ENCODE measurements around the gene NVL. TPM values are rescaled to one million over a fixed set of nuclear protein-coding genes. Genes with fewer than 3 reads are reported as not detected.

NVL gene
- total and polyA plus RNA-seq, 10 of the 15 experiments (the other 5 are each of a cell fraction or from before 2014, with no cell fraction given) = 20.3 to 49.6 (median 35.2) TPM

DNA sequence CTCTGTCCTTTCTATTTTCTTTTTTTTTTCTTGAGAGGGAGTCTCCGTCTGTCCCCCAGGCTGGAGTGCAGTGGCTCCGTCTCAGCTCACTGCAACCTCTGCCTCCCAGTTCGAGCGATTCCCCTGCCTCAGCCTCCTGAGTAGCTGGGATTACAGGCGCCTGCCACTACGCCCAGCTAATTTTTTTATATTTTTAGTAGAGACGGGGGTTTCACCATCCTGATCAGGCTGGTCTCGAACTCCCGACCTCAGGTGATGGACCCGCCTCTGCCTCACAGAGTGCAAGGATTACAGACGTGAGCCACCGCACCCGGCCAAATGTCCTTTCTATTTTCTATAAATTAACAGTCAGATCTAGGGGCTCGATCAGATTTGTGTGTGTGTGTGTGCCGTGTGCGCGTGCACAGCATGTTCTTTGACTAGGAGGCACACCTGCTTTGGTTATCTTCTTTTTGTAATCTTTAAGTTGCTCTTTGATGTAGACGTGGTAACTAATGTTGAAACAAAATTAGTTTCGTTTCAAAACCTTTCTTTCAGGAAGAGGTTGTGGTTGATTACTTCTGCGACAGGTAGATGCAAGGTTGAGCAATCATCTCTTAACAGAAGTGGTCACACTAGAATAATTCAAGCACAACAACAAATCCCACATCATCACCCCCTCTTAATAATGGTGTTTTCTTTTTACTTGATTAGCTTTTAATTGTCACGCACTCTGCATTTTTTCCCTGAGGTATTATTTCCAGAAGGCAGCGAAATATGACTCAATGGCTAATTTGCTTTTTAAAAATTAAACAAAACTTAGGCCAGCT, 147.7 kb downstream of the NVL start (continued):
- TF ChIP-seq CEBPB (IDR thresholded peaks at IDR 0.05; ENCODE audit: borderline replicate concordance in 1 of 2, low read depth in 2 of 2, low read length in 2 of 2) (peak; percentile 95 to 98; a peak in 3 of 4 replicates), CREB1 (IDR thresholded peaks at IDR 0.05; ENCODE audit: low read depth) (peak; percentile 60; the same call in 1 of the 2 replicates), ZNF622 (IDR thresholded peaks at IDR 0.05) (no peak), FOXK2 (IDR thresholded peaks at IDR 0.05) (no peak), ZBED1 (IDR thresholded peaks at IDR 0.05; ENCODE audit: borderline replicate concordance) (no peak), SREBF1 (IDR thresholded peaks at IDR 0.05; ENCODE audit: low read length) (peak; percentile 29; the same call in 1 of the 2 replicates), STAT1 (conservative IDR thresholded peaks at IDR 0.05) (no peak), ZZZ3 (IDR thresholded peaks at IDR 0.05; ENCODE audit: control insufficient read depth, insufficient read length, low read depth) (no peak), POLR2AphosphoS2 (IDR thresholded peaks at IDR 0.05; ENCODE audit: low read depth, low read length) (no peak)
- TF ChIP-seq, protein P1, sequence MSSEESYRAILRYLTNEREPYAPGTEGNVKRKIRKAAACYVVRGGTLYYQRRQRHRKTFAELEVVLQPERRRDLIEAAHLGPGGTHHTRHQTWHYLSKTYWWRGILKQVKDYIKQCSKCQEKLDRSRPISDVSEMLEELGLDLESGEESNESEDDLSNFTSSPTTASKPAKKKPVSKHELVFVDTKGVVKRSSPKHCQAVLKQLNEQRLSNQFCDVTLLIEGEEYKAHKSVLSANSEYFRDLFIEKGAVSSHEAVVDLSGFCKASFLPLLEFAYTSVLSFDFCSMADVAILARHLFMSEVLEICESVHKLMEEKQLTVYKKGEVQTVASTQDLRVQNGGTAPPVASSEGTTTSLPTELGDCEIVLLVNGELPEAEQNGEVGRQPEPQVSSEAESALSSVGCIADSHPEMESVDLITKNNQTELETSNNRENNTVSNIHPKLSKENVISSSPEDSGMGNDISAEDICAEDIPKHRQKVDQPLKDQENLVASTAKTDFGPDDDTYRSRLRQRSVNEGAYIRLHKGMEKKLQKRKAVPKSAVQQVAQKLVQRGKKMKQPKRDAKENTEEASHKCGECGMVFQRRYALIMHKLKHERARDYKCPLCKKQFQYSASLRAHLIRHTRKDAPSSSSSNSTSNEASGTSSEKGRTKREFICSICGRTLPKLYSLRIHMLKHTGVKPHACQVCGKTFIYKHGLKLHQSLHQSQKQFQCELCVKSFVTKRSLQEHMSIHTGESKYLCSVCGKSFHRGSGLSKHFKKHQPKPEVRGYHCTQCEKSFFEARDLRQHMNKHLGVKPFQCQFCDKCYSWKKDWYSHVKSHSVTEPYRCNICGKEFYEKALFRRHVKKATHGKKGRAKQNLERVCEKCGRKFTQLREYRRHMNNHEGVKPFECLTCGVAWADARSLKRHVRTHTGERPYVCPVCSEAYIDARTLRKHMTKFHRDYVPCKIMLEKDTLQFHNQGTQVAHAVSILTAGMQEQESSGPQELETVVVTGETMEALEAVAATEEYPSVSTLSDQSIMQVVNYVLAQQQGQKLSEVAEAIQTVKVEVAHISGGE (CRISPR knock-in tag; IDR thresholded peaks at IDR 0.05) = no peak
- TF ChIP-seq, protein P2, sequence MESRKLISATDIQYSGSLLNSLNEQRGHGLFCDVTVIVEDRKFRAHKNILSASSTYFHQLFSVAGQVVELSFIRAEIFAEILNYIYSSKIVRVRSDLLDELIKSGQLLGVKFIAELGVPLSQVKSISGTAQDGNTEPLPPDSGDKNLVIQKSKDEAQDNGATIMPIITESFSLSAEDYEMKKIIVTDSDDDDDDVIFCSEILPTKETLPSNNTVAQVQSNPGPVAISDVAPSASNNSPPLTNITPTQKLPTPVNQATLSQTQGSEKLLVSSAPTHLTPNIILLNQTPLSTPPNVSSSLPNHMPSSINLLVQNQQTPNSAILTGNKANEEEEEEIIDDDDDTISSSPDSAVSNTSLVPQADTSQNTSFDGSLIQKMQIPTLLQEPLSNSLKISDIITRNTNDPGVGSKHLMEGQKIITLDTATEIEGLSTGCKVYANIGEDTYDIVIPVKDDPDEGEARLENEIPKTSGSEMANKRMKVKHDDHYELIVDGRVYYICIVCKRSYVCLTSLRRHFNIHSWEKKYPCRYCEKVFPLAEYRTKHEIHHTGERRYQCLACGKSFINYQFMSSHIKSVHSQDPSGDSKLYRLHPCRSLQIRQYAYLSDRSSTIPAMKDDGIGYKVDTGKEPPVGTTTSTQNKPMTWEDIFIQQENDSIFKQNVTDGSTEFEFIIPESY (IDR thresholded peaks at IDR 0.05) = no peak
- TF ChIP-seq, protein P3, sequence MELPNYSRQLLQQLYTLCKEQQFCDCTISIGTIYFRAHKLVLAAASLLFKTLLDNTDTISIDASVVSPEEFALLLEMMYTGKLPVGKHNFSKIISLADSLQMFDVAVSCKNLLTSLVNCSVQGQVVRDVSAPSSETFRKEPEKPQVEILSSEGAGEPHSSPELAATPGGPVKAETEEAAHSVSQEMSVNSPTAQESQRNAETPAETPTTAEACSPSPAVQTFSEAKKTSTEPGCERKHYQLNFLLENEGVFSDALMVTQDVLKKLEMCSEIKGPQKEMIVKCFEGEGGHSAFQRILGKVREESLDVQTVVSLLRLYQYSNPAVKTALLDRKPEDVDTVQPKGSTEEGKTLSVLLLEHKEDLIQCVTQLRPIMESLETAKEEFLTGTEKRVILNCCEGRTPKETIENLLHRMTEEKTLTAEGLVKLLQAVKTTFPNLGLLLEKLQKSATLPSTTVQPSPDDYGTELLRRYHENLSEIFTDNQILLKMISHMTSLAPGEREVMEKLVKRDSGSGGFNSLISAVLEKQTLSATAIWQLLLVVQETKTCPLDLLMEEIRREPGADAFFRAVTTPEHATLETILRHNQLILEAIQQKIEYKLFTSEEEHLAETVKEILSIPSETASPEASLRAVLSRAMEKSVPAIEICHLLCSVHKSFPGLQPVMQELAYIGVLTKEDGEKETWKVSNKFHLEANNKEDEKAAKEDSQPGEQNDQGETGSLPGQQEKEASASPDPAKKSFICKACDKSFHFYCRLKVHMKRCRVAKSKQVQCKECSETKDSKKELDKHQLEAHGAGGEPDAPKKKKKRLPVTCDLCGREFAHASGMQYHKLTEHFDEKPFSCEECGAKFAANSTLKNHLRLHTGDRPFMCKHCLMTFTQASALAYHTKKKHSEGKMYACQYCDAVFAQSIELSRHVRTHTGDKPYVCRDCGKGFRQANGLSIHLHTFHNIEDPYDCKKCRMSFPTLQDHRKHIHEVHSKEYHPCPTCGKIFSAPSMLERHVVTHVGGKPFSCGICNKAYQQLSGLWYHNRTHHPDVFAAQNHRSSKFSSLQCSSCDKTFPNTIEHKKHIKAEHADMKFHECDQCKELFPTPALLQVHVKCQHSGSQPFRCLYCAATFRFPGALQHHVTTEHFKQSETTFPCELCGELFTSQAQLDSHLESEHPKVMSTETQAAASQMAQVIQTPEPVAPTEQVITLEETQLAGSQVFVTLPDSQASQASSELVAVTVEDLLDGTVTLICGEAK (IDR thresholded peaks at IDR 0.05; ENCODE audit: borderline replicate concordance) = no peak
- TF ChIP-seq, protein P4, sequence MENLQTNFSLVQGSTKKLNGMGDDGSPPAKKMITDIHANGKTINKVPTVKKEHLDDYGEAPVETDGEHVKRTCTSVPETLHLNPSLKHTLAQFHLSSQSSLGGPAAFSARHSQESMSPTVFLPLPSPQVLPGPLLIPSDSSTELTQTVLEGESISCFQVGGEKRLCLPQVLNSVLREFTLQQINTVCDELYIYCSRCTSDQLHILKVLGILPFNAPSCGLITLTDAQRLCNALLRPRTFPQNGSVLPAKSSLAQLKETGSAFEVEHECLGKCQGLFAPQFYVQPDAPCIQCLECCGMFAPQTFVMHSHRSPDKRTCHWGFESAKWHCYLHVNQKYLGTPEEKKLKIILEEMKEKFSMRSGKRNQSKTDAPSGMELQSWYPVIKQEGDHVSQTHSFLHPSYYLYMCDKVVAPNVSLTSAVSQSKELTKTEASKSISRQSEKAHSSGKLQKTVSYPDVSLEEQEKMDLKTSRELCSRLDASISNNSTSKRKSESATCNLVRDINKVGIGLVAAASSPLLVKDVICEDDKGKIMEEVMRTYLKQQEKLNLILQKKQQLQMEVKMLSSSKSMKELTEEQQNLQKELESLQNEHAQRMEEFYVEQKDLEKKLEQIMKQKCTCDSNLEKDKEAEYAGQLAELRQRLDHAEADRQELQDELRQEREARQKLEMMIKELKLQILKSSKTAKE (IDR thresholded peaks at IDR 0.05; ENCODE audit: low read depth, poor library complexity, severe bottlenecking) = peak; percentile 86
- TF ChIP-seq, protein P5, sequence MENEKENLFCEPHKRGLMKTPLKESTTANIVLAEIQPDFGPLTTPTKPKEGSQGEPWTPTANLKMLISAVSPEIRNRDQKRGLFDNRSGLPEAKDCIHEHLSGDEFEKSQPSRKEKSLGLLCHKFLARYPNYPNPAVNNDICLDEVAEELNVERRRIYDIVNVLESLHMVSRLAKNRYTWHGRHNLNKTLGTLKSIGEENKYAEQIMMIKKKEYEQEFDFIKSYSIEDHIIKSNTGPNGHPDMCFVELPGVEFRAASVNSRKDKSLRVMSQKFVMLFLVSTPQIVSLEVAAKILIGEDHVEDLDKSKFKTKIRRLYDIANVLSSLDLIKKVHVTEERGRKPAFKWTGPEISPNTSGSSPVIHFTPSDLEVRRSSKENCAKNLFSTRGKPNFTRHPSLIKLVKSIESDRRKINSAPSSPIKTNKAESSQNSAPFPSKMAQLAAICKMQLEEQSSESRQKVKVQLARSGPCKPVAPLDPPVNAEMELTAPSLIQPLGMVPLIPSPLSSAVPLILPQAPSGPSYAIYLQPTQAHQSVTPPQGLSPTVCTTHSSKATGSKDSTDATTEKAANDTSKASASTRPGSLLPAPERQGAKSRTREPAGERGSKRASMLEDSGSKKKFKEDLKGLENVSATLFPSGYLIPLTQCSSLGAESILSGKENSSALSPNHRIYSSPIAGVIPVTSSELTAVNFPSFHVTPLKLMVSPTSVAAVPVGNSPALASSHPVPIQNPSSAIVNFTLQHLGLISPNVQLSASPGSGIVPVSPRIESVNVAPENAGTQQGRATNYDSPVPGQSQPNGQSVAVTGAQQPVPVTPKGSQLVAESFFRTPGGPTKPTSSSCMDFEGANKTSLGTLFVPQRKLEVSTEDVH (IDR thresholded peaks at IDR 0.05; ENCODE audit: low read depth, partially characterized antibody) = no peak
